PFSK-1 (cell line): Measurements from ENCODE around the gene PRSS50.

Experiments
- FOXP2 ChIP-seq: optimal IDR thresholded peaks from 2 replicates; pipeline ENCODE3; 2011; ENCODE audit warnings: borderline replicate concordance, control low read depth, inconsistent platforms; ENCODE audit not compliant: insufficient read depth; ENCODE audit errors: extremely low read length, extremely low read depth
- POLR2AphosphoS5 ChIP-seq: IDR thresholded peaks from 2 replicates; pipeline ENCODE4 v1.6.1; 2012; ENCODE audit warnings: low read depth, mild to moderate bottlenecking, control low read depth, low read length, moderate library complexity
- SIN3A ChIP-seq: IDR thresholded peaks from 2 replicates; pipeline ENCODE4 v1.6.1; 2012; ENCODE audit warnings: mild to moderate bottlenecking, low read length, moderate library complexity, borderline replicate concordance; ENCODE audit not compliant: insufficient read depth
- TAF1 ChIP-seq: IDR thresholded peaks from 2 replicates; pipeline ENCODE4 v1.6.1; 2012; ENCODE audit warnings: low read length, control low read depth, borderline replicate concordance; ENCODE audit not compliant: insufficient read depth
- TF ChIP-seq, protein P1 (sequence below), 2 experiments: IDR thresholded peaks; 2 replicates each; pipeline versions ENCODE4 v1.6.1 to v1.8.0; 2011 to 2012; ENCODE audit warnings: low read depth in 2 of 2, low read length in 2 of 2, control low read depth in 1 of 2, inconsistent platforms in 1 of 2, mild to moderate bottlenecking in 1 of 2, moderate library complexity in 1 of 2; ENCODE audit not compliant: insufficient read depth in 1 of 2

DNA sequence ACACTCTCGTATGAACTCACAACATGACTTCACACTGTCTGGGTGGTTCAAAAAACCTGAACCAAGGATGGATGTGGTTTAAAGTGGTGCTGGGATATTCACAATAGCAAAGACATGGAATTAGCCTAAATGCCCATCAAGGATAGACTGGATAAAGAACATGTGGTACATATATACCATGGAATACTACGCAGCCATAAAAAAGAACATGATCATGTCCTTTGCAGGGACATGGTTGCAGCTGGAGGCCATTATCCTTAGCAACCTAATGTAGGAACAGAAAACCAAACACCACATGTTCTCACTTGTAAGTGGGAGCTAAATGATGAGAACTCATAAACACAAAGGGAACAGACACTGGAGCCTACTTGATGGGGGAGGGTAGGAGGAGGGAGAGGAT is 3.3 kb upstream of the PRSS50 start:
- TF ChIP-seq, protein P1, sequence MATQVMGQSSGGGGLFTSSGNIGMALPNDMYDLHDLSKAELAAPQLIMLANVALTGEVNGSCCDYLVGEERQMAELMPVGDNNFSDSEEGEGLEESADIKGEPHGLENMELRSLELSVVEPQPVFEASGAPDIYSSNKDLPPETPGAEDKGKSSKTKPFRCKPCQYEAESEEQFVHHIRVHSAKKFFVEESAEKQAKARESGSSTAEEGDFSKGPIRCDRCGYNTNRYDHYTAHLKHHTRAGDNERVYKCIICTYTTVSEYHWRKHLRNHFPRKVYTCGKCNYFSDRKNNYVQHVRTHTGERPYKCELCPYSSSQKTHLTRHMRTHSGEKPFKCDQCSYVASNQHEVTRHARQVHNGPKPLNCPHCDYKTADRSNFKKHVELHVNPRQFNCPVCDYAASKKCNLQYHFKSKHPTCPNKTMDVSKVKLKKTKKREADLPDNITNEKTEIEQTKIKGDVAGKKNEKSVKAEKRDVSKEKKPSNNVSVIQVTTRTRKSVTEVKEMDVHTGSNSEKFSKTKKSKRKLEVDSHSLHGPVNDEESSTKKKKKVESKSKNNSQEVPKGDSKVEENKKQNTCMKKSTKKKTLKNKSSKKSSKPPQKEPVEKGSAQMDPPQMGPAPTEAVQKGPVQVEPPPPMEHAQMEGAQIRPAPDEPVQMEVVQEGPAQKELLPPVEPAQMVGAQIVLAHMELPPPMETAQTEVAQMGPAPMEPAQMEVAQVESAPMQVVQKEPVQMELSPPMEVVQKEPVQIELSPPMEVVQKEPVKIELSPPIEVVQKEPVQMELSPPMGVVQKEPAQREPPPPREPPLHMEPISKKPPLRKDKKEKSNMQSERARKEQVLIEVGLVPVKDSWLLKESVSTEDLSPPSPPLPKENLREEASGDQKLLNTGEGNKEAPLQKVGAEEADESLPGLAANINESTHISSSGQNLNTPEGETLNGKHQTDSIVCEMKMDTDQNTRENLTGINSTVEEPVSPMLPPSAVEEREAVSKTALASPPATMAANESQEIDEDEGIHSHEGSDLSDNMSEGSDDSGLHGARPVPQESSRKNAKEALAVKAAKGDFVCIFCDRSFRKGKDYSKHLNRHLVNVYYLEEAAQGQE (IDR thresholded peaks at IDR 0.05; ENCODE audit: insufficient read depth in 1 of 2, low read depth in 2 of 2, low read length in 2 of 2): no peak
- TF ChIP-seq POLR2AphosphoS5: no peak
- TF ChIP-seq FOXP2: no peak
- TF ChIP-seq TAF1: no peak
- TF ChIP-seq SIN3A: no peak
